PFSK-1 (cell line): ENCODE data around the gene HELZ. TPM values are rescaled to one million over a fixed set of nuclear protein-coding genes. Genes with fewer than 3 reads are reported as not detected.

Experiments used
- FOXP2 ChIP-seq: optimal IDR thresholded peaks from 2 replicates; pipeline ENCODE3; 2011; ENCODE audit warnings: borderline replicate concordance, control low read depth, inconsistent platforms; ENCODE audit not compliant: insufficient read depth; ENCODE audit errors: extremely low read length, extremely low read depth
- POLR2AphosphoS5 ChIP-seq: IDR thresholded peaks from 2 replicates; pipeline ENCODE4 v1.6.1; 2012; ENCODE audit warnings: low read depth, mild to moderate bottlenecking, control low read depth, low read length, moderate library complexity
- REST ChIP-seq, 2 experiments: IDR thresholded peaks; 2 replicates each; pipeline versions ENCODE4 v1.6.1 to v1.8.0; 2011 to 2012; ENCODE audit warnings: low read depth in 2 of 2, low read length in 2 of 2, control low read depth in 1 of 2, inconsistent platforms in 1 of 2, mild to moderate bottlenecking in 1 of 2, moderate library complexity in 1 of 2; ENCODE audit not compliant: insufficient read depth in 1 of 2
- SIN3A ChIP-seq: IDR thresholded peaks from 2 replicates; pipeline ENCODE4 v1.6.1; 2012; ENCODE audit warnings: mild to moderate bottlenecking, low read length, moderate library complexity, borderline replicate concordance; ENCODE audit not compliant: insufficient read depth
- TAF1 ChIP-seq: IDR thresholded peaks from 2 replicates; pipeline ENCODE4 v1.6.1; 2012; ENCODE audit warnings: low read length, control low read depth, borderline replicate concordance; ENCODE audit not compliant: insufficient read depth
- polyA plus RNA-seq: library from polyadenylated mRNA; unstranded; fragments of >200 nt; gene quantifications from one replicate; pipeline ENCODE4 v1.2.1, GENCODE V29; 2012; ENCODE audit warnings: low read depth, missing spikeins; ENCODE audit not compliant: insufficient read length

The HELZ gene, protein sequence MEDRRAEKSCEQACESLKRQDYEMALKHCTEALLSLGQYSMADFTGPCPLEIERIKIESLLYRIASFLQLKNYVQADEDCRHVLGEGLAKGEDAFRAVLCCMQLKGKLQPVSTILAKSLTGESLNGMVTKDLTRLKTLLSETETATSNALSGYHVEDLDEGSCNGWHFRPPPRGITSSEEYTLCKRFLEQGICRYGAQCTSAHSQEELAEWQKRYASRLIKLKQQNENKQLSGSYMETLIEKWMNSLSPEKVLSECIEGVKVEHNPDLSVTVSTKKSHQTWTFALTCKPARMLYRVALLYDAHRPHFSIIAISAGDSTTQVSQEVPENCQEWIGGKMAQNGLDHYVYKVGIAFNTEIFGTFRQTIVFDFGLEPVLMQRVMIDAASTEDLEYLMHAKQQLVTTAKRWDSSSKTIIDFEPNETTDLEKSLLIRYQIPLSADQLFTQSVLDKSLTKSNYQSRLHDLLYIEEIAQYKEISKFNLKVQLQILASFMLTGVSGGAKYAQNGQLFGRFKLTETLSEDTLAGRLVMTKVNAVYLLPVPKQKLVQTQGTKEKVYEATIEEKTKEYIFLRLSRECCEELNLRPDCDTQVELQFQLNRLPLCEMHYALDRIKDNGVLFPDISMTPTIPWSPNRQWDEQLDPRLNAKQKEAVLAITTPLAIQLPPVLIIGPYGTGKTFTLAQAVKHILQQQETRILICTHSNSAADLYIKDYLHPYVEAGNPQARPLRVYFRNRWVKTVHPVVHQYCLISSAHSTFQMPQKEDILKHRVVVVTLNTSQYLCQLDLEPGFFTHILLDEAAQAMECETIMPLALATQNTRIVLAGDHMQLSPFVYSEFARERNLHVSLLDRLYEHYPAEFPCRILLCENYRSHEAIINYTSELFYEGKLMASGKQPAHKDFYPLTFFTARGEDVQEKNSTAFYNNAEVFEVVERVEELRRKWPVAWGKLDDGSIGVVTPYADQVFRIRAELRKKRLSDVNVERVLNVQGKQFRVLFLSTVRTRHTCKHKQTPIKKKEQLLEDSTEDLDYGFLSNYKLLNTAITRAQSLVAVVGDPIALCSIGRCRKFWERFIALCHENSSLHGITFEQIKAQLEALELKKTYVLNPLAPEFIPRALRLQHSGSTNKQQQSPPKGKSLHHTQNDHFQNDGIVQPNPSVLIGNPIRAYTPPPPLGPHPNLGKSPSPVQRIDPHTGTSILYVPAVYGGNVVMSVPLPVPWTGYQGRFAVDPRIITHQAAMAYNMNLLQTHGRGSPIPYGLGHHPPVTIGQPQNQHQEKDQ (N-terminal part only)
- polyA plus RNA-seq: 3.2 TPM

DNA sequence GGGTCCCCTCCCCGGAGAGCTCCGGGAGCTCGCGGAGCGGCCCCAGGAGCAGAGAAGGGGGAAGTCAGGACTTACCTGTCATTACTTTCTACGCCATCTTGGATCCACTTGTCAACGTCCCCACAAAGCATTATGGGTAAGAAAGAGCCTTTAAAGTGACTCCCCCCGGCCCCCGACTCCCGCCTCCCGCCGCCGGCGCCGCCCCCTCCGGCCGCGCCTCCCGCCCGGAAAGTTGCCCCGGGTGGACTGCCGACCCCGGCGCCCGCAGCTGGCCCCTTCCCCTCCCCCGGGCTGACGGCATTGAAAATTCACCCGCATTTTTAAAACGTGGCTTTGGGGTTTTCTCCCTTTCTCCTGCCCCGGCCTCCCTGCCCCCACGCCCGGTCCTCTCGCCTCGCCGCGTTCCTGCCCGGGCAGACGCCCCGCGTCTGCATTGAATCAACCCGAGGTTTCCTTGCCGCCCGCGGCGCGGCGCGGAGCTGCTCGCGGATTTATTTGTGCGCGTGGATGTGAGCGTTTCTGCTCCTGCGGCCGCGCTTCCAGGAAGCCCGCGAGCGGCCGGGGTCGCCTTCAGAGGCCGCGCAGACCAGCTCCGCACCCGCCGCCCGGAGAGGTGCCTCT is at the start of gene HELZ:
Gene HELZ, minus strand, starts transcription at position 124 of the 621 bp plus-strand sequence. CDS start 26,392 bp downstream, outside the sequence.
- peak; percentile 68; the same call in 1 of the 2 replicates for TF ChIP-seq POLR2AphosphoS5
- no peak for TF ChIP-seq FOXP2
- TF ChIP-seq TAF1: peak; percentile 86; the same call in 1 of the 2 replicates
- TF ChIP-seq SIN3A: peak; percentile 31; the same call in 1 of the 2 replicates
- no peak for TF ChIP-seq REST (IDR thresholded peaks at IDR 0.05; ENCODE audit: insufficient read depth in 1 of 2, low read depth in 2 of 2, low read length in 2 of 2)

DNA sequence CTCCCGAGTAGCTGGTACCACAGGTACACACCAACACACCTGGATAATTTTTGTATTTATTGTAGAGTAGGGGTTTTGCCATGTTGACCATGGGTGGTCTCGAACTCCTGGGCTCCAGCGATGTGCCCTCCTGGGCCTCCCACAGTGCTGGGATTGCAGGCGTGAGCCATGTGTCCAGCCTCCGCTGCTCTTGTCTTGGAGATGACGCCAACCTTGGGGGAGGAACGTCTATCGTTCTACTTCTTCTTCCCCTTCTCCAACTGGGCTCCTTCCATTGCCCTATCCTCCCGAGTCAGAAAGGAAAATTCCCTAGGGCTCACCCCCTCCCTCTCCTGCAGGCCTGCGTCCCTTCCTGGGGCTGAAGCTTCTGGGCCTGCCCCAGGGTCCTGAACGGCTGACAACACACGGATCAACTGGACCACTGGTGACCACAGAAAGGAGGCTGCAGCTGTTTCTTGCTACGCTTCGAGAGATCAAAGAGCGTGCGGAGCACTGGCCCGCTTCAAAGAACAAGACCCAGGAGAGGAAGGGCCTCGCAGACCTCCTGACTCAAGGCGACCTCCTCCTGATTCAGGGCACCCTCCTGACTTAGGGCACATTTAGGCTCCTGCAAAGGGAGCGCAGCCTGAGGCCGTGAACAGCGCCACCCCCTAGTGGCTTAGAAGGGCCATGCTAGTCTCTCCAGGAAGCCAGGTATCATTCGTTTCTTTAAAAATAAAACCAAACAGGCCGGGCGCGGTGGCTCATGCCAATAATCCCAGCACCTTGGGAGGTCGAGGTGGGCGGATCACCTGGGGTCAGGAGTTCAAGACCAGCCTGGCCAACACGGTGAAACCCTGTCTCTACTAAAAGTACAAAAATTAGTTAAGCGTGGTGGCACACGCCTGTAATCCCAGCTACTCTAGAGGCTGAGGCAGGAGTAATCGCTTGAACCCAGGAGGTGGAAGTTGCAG is 48.5 kb upstream of the HELZ start:
- TF ChIP-seq FOXP2 (no peak), SIN3A (no peak), POLR2AphosphoS5 (no peak), REST (IDR thresholded peaks at IDR 0.05; ENCODE audit: insufficient read depth in 1 of 2, low read depth in 2 of 2, low read length in 2 of 2) (no peak), TAF1 (no peak)

- no peak for TF ChIP-seq SIN3A
- TF ChIP-seq REST (IDR thresholded peaks at IDR 0.05; ENCODE audit: insufficient read depth in 1 of 2, low read depth in 2 of 2, low read length in 2 of 2): no peak
- TF ChIP-seq FOXP2: no peak
- TF ChIP-seq POLR2AphosphoS5: no peak
- TF ChIP-seq TAF1: no peak
Measured at GRCh38 chr17:67290711-67291291, 45.8 kb upstream of the HELZ start.

DNA sequence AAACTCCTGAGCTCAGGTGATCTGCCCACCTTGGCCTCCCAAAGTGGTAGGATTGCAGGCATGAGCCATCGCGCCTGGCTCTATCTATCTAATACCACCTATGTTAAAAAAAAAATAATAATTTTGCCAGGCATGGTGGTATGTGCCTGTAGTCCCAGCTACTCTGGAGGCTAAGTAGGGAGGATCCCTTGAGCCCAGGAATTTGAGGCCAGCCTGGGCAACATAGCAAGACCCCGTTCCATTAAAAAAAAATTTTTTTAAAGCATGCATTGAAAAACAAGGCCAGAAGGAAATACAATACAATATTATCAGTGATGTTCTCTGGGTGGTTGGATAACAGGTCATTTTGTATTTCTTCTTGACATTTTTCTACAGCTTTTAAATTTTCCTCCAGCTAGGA is 45.2 kb upstream of the HELZ start:
- no peak for TF ChIP-seq FOXP2
- no peak for TF ChIP-seq POLR2AphosphoS5
- TF ChIP-seq SIN3A: no peak
- no peak for TF ChIP-seq TAF1
- TF ChIP-seq REST (IDR thresholded peaks at IDR 0.05; ENCODE audit: insufficient read depth in 1 of 2, low read depth in 2 of 2, low read length in 2 of 2): no peak
